AG04449 (cell line): Measurements from ENCODE around the gene ZNF25.
"Not testable (repeated sequence)": the region's sequence is repeated elsewhere in the genome, so short reads cannot be mapped to it uniquely, and the experiment has no call there.

Experiments used
- CTCF ChIA-PET: fragments of 350-600 bp; formaldehyde crosslinking; extraction: SDS; loops from one replicate; lab custom pipeline; 2021; ENCODE audit warnings: antibody characterized with exemption; lab: Yijun Ruan, JAX
- POLR2A ChIA-PET: fragments of 400-600, 350-600 bp; formaldehyde crosslinking; extraction: SDS; loops from one replicate; lab custom pipeline; 2020; ENCODE audit warnings: antibody characterized with exemption, inconsistent platforms; lab: Yijun Ruan, JAX
- DNase-seq: peaks from one replicate; pipeline ENCODE4 v3.0.0-alpha.2; 2010; ENCODE audit warnings: low read depth, low spot score
- H3K4me3 ChIP-seq: 2 replicates; pipeline ENCODE4 v1.5.1; 2011; ENCODE audit warnings: low read depth, mild to moderate bottlenecking, control low read depth, low read length
- CTCF ChIP-seq: IDR thresholded peaks from one replicate; pipeline ENCODE4 v1.5.1; 2011; ENCODE audit warnings: mild to moderate bottlenecking, moderate library complexity, low read length, control low read depth, inconsistent platforms; ENCODE audit not compliant: insufficient read depth; ENCODE audit errors: missing control alignments

ZNF25 gene

GRCh38 chr10:38007551-38007950 is 31.1 kb upstream of the ZNF25 start:
- DNase-seq, result no peak
- POLR2A ChIA-PET, result no interaction called here
- CTCF ChIA-PET, result no interaction called here
- no peak overlapping the region for H3K4me3 ChIP-seq
- no peak for TF ChIP-seq CTCF

GRCh38 chr10:38003588-38003987 is 27.1 kb upstream of the ZNF25 start:
- CTCF ChIA-PET, result interaction anchor here (1.4 kb wide), 1 partner anchor 27 kb away, joined by 4 read pairs; no protein-coding TSS in a partner anchor
- POLR2A ChIA-PET, result no interaction called here
- DNase-seq, result no peak
- TF ChIP-seq CTCF, result no peak
- H3K4me3 ChIP-seq, result no peak overlapping the region

- TF ChIP-seq CTCF, result no peak
These were observed 26.6 kb upstream of the ZNF25 start for GRCh38 chr10:38003026-38003425.

GRCh38 chr10:38000474-38000873 is 24.0 kb upstream of the ZNF25 start:
- POLR2A ChIA-PET, CTCF ChIA-PET, DNase-seq, H3K4me3 ChIP-seq: not testable (repeated sequence)

More at GRCh38 chr10:38003026-38003425, 26.6 kb upstream of the ZNF25 start:
- ChIA-PET CTCF (interaction anchor here (1.4 kb wide), 1 partner anchor 26 kb away, joined by 4 read pairs; no protein-coding TSS in a partner anchor), POLR2A (no interaction called here)
- H3K4me3 ChIP-seq, result no peak overlapping the region
- DNase-seq, result no peak

- POLR2A ChIA-PET, CTCF ChIA-PET, DNase-seq: not testable (repeated sequence)
These were observed 22.5 kb upstream of the ZNF25 start for GRCh38 chr10:37998920-37999319.

GRCh38 chr10:37992083-37992482 is 15.6 kb upstream of the ZNF25 start:
- no peak overlapping the region for H3K4me3 ChIP-seq
- ChIA-PET CTCF (interaction anchor here (1.8 kb wide), 1 partner anchor 15 kb away, joined by 5 read pairs; the partner anchor contains the start of gene ZNF25), POLR2A (interaction anchor here (1.3 kb wide), 1 partner anchor 15 kb away, joined by 3 read pairs; the partner anchor contains the start of gene ZNF25)
- no peak for TF ChIP-seq CTCF
- DNase-seq, result no peak

More at GRCh38 chr10:37998920-37999319, 22.5 kb upstream of the ZNF25 start:
- H3K4me3 ChIP-seq, result not testable (repeated sequence)

GRCh38 chr10:37991655-37992054 is 15.2 kb upstream of the ZNF25 start:
- no peak for DNase-seq
- ChIA-PET CTCF (no interaction called here), POLR2A (no interaction called here)
- TF ChIP-seq CTCF, result no peak
- H3K4me3 ChIP-seq, result no peak overlapping the region
